MCF 10A (cell line): ENCODE results near the gene PTOV1. TPM values are rescaled to one million over a fixed set of nuclear protein-coding genes. Genes with fewer than 3 reads are reported as not detected.

Experiments
- BruUV-seq: library from RNA; stranded (reverse); fragments of 400-500 nt; replicated peaks from 2 replicates; lab custom pipeline; 2021; lab: Mats Ljungman, UMichigan
- CTCF ChIA-PET: fragments of 300-600 bp; sonication (Branson Sonifier 250); formaldehyde crosslinking; extraction: SDS; loops from one replicate; lab custom pipeline; 2021; ENCODE audit warnings: antibody characterized with exemption, inconsistent platforms; lab: Yijun Ruan, JAX
- POLR2A ChIA-PET: fragments of 300-600, 350-650 bp; sonication (Branson Sonifier 250); formaldehyde crosslinking; extraction: SDS; loops from one replicate; lab custom pipeline; 2020; ENCODE audit warnings: antibody characterized with exemption, inconsistent platforms; lab: Yijun Ruan, JAX
- DNase-seq: peaks from one replicate; pipeline ENCODE4 v3.0.0-alpha.2; 2018; ENCODE audit not compliant: unreplicated experiment
- H3K27ac Mint-ChIP-seq: one replicate; pipeline ENCODE4 v1.8.0; 2022; ENCODE audit warnings: mild to moderate bottlenecking, low read depth, mixed read lengths; ENCODE audit not compliant: unreplicated experiment
- H3K27me3 Mint-ChIP-seq: one replicate; pipeline ENCODE4 v1.8.0; 2022; ENCODE audit warnings: mixed read lengths; ENCODE audit not compliant: insufficient read depth, unreplicated experiment
- H3K36me3 Mint-ChIP-seq: one replicate; pipeline ENCODE4 v1.8.0; 2022; ENCODE audit warnings: mild to moderate bottlenecking, moderate library complexity, mixed read lengths; ENCODE audit not compliant: insufficient read depth, unreplicated experiment
- H3K4me1 Mint-ChIP-seq: one replicate; pipeline ENCODE4 v1.8.0; 2022; ENCODE audit warnings: mixed read lengths; ENCODE audit not compliant: insufficient read depth, unreplicated experiment
- H3K4me3 Mint-ChIP-seq: one replicate; pipeline ENCODE4 v1.8.0; 2022; ENCODE audit warnings: mild to moderate bottlenecking, moderate library complexity, mixed read lengths; ENCODE audit not compliant: unreplicated experiment
- H3K9me3 Mint-ChIP-seq: one replicate; pipeline ENCODE4 v1.8.0; 2022; ENCODE audit warnings: mixed read lengths; ENCODE audit not compliant: unreplicated experiment
- CTCF ChIP-seq: fragments of 200-600 bp; IDR thresholded peaks from one replicate; pipeline ENCODE4 v1.8.0; 2022; ENCODE audit warnings: antibody characterized with exemption, mild to moderate bottlenecking; ENCODE audit not compliant: unreplicated experiment
- intact Hi-C: fragments of 100-400 bp; cut with micrococcal nuclease; formaldehyde crosslinking; loops from 2 replicates; pipeline ENCODE4 v1.14.1; 2022
- total RNA-seq: library from RNA; stranded (reverse); gene quantifications from 2 replicates; pipeline ENCODE4 v1.2.3, GENCODE V29; 2022

The PTOV1 gene
- total RNA-seq, 1 experiment from 2014 or later, result 78.8 TPM

- H3K36me3 Mint-ChIP-seq, result peaks cover 82% of the 10 kb centered on the region
- H3K9me3 Mint-ChIP-seq, result no peaks in the 10 kb centered on the region
- ChIA-PET POLR2A (interaction anchor here (1.3 kb wide), 1 partner anchor 10 kb away, joined by 4 read pairs; no protein-coding TSS in a partner anchor), CTCF (no interaction called here)
- no peak overlapping the region for H3K27ac Mint-ChIP-seq
- H3K27me3 Mint-ChIP-seq, result no peaks in the 10 kb centered on the region
- intact Hi-C loops, result no loop called here
- TF ChIP-seq CTCF, result no peak
- BruUV-seq, result no TSS peak
- DNase-seq, result no peak
- H3K4me3 Mint-ChIP-seq, result no peak overlapping the region
- peaks cover 2% of the 10 kb centered on the region for H3K4me1 Mint-ChIP-seq
Observed at GRCh38 chr19:49861541-49862378, 10.8 kb downstream of the PTOV1 start.

- Mint-ChIP-seq H3K36me3 (peaks cover 79% of the 10 kb centered on the region), H3K4me3 (no peak overlapping the region), H3K27me3 (no peaks in the 10 kb centered on the region), H3K4me1 (peaks cover 5% of the 10 kb centered on the region), H3K9me3 (no peaks in the 10 kb centered on the region), H3K27ac (no peak overlapping the region)
- ChIA-PET POLR2A (interaction anchor here (1.0 to 1.5 kb wide), 2 partner anchors 12 to 292 kb away, joined by 3 to 7 read pairs; partner anchors contain the start of gene PTOV1), CTCF (interaction anchor here (0.7 kb wide), 2 partner anchors 85 to 274 kb away, joined by 3 to 5 read pairs; no protein-coding TSS in a partner anchor)
- no peak for TF ChIP-seq CTCF
- no TSS peak for BruUV-seq
- intact Hi-C loops, result no loop called here
- no peak for DNase-seq
Observed at GRCh38 chr19:49862391-49863253, 11.7 kb downstream of the PTOV1 start.

GRCh38 chr19:49863254-49863934 lies 12.4 kb downstream of the PTOV1 start:
- CTCF ChIA-PET, result interaction anchor here (0.7 to 1.1 kb wide), 4 partner anchors 15 to 1382 kb away, joined by 3 to 5 read pairs (median 3); no protein-coding TSS in a partner anchor
- no peak for TF ChIP-seq CTCF
- POLR2A ChIA-PET, result interaction anchor here (0.6 to 6.7 kb wide), 6 partner anchors 11 to 293 kb away, joined by 3 to 78 read pairs (median 6); partner anchors contain the start of genes AKT1S1, PTOV1 and TBC1D17
- BruUV-seq, result no TSS peak
- intact Hi-C loops, result no loop called here
- Mint-ChIP-seq H3K27ac (no peak overlapping the region), H3K4me1 (peaks cover 5% of the 10 kb centered on the region), H3K36me3 (peaks cover 74% of the 10 kb centered on the region), H3K9me3 (no peaks in the 10 kb centered on the region), H3K27me3 (no peaks in the 10 kb centered on the region), H3K4me3 (no peak overlapping the region)
- no peak for DNase-seq
